T-helper 1 cell treated with Interleukin-12 subunit alpha and Interleukin-12 subunit beta and Interleukin-4 antibody, amounts not matched to agents 30 ng/mL and 1 ng/mL, for 36 hours (primary cell): ENCODE results near the gene EHF. TPM values are rescaled to one million over a fixed set of nuclear protein-coding genes. Genes with fewer than 3 reads are reported as not detected.

ENCODE experiments used
- intact Hi-C: fragments of 100-400 bp; cut with micrococcal nuclease; formaldehyde crosslinking; loops from one replicate; pipeline ENCODE4 v1.15.1; 2024
- total RNA-seq: library from RNA; stranded (reverse); gene quantifications from 2 replicates; pipeline ENCODE4 v1.2.3, GENCODE V29; 2022

EHF gene
- total RNA-seq, 1 donor from 2014 or later = not detected

DNA sequence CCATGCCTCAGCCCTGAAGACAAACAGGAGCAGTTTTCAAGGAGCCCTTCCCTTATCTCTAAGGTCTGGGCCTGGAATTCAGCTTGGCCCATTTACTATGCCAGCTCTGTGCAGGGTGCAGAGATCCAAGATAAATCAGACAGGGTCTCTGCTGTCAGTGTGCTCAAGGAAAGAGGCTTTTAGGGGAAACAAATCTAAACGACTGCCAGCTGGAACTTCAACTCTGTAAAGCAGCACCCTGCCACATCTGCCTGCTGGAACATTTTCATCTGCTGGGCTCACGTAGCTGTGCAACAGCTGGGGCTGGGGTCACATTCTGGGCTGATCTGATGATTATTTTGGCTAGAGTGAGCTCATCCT, 19.8 kb upstream of the EHF start:
- intact Hi-C loops = no loop called here

DNA sequence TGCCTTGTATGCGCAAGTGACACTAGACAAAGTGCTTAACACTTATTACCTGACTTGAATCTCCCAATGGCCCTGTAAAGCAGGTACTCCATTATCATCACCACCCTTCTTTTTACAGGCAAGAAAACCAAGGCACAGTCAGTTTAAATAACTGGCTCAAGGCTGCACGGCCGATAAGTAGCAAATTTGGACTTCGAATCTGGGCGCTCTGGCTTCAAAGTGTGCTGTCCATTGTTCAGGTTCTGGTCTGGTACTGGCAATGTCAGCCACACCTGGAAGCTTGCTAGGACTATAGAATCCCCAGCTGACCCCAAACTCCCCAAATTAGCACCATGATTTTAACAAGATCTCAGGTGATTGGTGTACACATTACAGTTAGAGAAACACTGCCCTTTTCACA, 19.3 kb upstream of the EHF start:
- intact Hi-C loops = no loop called here

DNA sequence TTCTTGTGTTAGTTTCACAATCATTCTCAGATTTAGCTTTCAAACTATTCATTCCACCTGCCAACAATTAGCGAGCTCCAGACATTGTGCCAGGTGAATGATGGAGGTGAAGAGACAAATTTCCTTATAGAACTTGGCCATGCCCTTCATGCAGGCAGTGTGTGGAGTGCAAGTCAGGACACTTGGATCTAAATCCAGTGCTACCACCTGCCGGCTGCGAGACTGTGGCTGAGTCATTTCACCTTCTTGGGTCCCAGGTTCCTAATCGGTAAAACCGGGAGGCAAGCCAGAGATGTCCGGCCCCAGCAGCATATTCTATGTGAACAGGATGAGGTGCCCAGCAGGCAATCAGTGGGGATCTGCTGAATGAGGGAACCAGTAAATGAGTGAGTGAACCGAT, 18.6 kb upstream of the EHF start:
- intact Hi-C loops = no loop called here

DNA sequence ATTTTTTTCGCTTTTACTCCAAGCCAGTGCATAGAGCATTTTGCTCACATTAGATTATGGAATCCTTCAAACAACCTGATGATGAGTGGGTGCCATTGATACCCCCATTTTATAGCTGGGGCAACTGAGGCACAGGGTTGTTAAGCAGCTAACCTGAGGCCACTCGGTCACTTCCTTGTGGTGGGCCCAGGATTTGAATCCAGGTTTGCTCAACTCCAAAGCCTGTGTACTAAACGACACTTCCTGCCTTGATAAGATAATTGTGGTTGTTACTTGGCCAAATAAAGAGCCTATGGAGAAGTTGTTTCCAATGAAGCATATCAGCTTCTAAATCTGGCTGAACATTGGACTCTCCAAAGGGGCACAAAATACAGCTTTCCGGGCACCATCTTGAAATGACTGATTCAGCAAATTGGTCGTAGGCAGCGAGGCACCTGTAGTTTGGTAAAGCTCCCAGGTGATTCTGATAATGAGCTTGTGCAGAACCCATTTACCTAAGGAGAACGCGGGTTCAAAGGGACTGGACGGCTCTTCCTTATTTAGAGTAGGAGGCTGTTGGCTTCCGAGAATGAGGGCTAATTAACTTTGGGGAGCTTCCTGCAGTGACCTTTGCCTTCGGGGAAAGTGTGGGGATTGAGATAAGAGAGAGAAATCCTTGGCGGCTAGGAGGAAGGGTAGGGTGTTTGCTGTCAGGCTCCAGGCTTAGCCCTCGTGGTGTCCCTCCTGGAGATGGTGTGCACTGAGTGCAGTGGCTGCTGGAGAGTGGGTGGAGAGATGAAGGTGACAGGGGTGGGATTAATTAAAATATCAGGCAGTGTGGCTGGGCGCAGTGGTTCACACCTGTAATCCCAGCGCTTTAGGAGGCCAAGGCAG, 17.5 kb upstream of the EHF start:
- intact Hi-C loops = no loop called here

DNA sequence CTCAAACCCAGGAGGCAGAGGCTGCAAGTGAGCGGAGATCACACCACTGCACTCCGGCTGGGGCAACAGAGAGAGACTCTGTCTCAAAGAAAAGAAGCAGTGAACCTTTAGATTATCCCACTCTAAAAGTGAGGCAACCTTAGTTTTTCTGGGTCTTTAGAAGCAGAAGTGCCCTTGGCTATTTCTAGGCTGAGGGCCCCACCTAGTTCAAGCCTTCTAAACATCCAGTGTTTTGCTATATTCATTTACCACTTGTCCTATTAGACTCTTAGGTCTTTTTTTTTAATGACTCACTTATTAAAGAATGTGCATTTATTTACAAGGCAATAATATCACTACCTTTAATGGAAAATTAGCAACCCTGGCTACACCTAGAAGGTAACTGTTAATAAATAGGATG, 16.7 kb upstream of the EHF start:
- intact Hi-C loops = no loop called here

DNA sequence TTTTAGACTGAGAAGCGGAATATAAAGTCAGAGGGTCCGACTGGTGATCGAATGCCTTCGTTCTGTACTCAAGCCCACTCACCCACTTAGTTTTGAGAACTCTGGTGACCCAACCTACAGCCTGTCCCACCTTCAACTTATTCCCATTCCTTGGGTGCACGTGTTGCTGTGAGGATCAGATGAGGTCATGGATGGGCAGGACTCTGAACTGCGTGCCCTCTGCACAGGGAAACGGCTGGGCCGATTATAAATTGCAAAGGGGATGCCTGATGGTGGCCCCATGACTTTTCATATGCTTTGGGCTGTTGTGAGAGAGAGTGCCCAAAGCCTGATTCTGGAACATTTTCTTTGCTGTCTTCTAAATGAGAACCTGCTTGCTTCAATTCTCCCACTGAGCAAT, 16.0 kb upstream of the EHF start:
- intact Hi-C loops = no loop called here

DNA sequence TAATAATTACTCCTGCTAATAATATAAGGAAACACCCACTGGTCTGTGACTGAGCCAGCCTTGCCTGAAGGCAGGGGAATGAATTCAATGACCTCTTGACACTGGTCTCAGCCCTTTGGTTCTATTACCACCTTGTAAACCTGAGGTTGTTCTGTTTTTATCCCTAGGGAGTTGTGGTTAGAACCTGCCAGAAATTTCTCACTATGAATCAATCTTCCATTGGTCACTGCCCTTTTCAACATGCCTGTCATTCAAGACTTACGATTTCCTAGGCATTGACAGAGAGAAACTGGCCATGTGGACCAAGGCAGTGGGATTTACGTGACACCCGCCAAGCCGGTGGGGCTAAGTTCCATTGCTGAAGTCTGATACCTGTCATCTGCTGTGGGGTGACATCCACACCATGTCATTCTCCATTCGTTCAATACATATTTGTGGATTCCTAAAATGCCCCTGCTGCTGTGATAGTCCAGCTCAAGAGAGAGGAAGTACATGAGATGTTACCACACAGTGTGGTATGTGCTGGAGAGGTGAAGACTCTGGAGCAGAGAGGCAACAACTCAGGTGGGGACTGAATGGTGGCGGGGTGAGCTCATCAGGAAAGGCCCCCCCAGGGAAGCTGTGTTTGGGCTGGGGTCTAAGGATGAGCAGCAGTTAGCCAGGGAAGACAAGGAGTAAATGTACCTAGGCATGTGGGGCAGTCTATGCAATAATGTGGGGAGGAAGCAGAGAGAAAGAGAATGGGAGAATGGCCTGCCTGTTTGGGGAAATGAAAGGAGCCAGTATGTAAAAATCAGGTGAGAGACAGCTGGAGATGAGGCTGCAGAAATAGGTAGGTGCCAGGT, 15.2 kb upstream of the EHF start:
- intact Hi-C loops = no loop called here

DNA sequence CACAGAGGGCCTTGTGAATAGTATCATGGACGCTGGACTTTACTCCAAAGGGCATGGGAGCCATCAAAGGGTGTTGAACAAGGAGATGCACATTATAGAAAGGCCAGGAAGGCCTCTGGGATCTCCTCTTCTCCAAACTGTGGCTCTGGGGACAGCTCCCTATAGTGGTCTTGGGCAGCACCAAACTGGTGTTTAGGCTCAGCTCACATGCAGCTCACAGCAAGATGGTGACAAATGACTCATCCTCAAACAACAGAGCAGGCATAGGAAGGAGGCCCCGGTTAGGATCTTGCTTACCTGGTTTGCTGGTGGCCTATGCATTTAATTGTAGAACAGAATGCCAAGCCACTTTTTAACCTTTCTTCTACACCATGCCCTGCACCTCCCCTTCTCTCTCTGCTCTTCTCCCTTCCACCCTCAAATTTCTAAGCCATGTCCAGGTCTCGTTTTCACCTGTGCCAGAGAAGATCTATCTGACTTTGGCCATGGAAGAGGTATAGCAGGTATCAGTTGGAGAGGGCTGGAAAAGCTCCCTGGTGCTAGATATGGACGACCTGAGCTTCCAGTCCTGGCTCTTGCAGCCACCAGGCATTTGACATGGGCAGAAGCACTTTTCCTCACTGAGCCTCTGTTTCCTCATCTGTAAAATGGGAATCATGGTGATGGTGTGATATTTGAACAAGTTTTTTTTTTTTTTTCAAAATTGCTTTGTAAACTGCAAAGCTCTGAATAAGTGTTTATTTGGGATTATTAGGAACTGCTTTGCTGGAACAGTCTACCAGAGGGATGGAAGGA, 14.4 kb upstream of the EHF start:
- intact Hi-C loops = no loop called here

DNA sequence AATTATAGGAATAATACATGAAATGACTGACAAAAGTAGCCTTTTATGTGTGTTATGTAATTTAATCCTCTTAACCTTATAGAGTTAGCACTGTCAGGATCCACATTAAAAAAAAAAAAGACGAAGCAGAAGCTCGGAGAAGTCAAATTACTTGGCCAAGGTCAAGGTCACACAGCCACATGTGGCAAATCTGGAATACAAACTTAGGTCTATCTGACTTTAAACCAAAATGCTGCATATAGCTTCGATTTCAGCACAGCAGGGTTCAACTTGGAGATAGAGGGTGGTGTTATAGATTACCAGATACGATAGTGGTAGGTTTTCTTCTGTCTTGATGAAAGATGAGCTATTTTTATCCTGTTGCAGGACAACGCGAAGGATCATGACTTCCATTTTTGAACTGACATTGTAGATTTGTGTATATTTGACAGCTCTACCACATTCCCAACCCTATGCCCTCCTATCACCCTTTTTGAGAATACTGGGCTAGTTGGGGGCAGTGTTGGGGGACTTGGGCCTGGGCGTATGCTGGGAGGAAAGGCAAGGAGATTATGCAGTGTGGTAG, 11.6 kb upstream of the EHF start:
- intact Hi-C loops = no loop called here

DNA sequence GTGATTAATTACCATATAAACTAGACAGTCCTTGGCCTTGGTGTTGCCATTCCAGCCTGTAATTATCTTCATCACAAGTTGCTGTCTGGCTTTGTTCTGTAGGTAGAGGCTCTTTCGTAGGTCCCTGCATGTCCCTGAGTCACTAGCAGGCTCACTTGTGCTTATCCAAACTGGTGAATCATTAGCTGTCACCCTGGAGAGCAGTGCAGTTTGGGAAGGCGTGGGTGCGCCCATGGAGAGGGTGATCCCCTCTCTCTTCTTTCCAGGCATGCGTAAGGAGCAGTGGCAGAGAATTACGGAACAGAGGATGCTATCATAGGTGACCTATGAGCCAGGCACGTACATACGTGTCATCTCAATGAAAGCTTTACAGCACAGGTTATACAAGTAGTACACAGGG, 11.0 kb upstream of the EHF start:
- intact Hi-C loops = no loop called here

DNA sequence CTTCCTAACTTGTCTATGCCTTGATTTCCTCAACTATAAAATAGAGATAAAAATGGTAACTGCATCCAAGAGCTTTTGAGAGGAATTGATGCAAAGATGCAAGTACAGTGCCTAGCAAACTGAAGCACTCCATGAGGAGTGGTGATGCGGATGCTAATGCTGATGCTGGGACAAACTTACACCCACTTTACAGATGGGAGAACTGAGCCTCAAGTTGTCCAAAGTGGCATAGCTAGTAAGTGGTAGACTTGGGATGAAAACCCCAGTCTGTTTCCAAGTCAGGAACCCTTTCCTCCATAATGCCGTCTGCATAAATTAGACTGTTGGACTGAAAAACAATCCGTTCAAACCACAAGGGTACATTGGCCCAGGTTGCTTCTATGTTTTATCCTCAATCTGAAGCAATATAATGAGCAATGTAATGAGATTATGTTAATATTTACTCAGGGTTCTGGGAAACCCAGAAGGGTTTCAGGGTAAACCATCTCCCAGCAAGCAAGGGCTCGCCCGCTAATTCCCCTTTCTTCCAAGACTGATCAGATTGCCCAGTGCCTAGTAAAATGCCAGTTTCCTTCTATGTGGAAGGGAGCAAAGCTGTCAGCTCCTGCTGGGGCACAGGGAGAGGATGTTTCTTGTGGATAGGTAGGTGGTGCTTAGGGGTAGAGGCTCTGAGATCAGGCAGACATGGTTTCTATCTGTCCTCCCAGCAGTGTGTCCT, 10.4 kb upstream of the EHF start:
- intact Hi-C loops = no loop called here

DNA sequence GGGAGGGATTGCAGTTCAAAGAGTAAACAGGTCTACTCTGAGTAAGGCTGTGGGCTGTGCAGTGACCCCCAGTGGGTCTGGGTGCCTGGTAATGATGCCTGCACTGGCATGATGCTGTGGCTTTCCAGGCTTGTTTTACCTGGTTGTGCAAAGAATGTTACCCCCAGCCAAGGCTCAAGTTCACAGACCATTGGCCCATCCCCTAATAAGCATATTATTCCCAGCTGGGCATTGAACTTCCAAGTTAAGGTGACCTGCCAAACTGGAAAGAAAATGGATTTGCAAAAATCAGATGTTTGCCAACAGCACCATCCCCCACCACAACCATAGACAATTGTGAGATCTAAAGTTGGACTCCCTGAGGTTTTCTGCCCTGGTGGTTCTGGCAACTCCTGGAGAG, 7.9 kb upstream of the EHF start:
- intact Hi-C loops = no loop called here

DNA sequence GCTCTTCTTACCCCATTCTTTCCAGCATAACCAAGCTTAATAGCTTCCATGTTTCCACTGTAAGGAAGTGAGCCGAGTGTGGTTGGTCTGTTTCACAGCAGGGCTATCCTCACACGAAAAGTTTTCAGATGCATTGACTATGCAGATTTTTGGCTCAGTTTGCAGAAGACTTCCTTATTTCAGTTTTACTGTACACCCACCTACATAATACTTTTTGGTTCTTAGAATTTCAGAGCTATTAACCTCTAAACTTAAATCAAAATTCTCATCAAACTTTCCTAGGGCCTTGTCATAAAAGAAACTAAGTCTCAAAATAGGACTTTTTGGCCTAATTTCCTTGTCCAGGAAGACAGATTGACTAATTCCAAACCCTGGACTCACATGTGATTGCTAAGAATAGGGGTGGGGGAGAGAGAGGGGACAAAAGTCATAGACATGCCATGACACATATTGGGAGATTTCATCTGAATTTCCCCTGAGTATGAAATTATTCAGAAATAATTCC, 7.3 kb upstream of the EHF start:
- intact Hi-C loops = no loop called here

DNA sequence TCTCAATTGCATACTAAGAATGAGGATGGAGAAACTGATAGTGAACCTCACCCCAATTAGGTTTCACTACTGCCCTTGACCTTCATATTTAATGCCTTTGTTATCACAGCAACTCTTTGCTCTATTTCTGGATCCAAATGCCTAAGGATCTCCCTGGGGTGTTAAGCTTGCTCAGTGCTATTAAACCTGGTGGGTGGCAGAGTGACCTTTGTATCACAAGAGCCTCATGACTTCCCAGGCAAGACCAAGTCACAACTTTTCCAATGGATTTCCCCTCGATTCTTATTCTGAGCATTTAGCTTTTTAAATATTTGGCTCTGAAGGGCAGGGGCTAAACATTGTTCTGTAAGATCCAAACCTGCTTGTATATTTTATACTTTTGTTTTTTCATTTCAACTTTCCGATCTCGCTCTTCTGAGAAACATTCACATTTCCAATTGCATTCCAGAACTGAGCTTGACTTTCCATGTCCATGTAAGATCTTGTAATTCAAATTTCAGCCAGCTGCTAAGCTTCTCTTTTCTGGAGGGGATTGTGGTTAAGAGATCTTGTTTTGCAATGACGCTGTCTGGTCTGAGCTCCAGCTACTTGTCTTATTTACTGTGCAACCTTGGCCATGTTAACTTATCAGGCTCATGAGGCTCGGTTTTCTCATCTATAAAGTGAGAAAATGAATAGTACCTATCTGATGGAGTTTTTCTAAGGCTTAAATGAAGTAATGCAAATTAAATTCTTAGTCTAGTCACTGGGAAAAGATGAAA, 6.4 kb upstream of the EHF start:
- intact Hi-C loops = no loop called here

DNA sequence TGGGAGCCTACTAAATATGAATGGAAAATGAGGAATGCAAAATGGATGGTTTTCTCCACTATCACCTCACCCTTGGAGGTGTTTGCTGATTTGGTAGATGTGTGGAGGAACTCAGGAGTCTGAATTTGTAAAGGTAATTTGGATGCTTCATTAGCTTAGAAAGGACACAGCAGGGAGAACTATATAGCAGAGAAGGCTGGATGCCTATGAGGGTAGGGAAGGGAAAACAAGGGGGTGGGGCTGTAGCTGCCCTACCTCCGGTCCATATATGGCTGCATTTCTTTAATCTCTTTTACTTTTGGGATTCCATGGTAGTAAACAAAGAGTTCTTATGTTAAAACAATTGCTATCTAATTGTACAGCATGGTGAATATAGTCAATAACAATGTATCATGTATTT, 4.8 kb upstream of the EHF start:
- intact Hi-C loops = no loop called here

DNA sequence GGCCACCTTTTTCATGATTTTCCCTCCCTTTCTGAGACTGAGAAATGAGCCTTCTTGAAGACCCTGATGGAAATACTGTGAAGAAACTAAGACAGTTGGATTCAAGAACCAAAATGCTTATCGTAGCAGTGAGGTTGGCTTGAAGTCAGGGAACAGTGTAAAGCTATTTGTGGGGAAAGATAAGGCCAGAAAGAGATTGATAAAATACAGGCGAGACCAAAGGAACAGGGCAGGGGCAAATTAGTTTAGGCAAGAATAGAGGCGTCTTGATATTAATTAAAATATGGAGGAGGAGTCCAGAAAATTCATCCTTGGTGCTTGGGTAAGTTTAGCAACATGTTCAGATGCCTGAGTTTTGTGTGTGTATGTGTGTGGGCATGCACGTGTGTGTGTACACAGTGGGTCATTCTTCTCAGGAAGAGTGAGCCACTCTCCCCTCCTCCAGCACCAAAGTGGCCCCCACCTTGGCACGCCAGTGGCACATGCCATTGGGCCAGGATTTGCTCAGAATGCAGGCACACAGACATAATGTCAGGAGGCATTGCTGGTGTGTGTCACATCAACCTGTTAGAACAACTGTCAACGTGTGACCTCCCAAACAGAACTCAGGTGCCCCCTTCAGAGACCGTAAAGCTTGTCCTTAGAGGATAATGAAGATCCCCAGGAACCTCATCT, 3.9 kb upstream of the EHF start:
- intact Hi-C loops = no loop called here

DNA sequence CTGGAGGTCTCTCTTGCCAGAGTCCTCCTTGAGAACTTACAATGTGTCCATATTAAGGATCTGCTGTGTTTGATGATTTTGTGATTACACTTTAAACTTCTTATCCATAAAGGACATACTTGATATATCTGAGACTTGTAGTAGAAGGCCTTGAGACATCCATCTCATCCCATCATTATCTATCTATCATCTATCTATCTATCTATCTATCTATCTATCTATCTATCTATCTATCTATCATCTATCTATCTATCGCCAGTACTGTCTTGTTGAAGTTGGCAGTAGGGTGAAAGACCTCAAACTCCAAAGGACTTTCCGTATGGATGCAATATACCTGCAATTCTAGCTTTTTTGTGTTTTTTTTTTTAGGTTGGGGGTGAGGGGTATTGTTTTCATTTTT, 2.5 kb upstream of the EHF start:
- intact Hi-C loops = no loop called here

DNA sequence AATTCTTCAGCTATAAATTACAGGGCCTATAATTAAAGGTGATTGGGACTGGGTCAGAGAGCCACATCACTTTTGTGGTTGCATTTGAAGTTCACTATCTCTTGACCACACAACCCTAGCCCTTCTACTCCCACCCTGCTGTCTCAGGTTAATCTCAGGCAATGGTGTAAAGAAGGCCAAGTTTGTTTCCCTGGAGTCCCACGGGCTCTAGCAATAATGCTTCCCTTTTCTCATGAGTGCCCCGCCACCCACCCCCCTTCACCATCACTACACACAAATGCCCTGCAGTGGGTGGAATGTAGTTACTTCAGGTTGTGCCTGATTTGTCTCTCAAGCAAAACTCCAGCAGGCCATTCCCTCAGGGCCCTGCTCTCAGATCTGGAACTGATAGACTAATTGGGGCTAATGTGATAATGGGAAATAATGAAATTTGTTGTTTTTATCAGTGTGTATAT, 1.8 kb upstream of the EHF start:
- intact Hi-C loops = no loop called here

DNA sequence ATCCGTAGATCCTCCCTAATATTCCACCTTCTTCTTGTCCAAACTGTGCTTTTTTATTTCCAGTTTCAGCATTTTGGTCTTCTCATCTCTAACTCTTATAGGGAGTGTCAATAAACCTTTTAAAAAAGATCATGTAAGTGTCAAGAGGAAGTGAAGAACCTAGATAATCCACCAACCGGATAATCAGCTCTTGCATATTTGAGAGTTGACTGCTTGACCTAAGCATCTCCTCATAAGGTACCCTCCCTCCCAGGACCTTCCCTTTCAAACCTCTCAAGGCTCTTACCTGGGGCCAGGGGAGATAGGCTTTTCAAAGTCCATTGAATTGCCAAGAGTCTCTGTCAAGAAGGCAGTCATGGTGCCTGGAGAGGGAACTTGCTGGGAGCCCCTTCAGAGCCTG, 691 bp upstream of the EHF start:
- intact Hi-C loops = no loop called here
